ACHN (cell line): ENCODE data around the gene CACNA1C.
A peak's percentile ranks its signal among the peaks of the same experiment; 100 is the strongest.

Experiments
- DNase-seq: peaks from one replicate; pipeline ENCODE4 v3.0.0-alpha.2; 2015
- in situ Hi-C: cut with HindIII; loops from 2 replicates; pipeline ENCODE4 v1.10.0; 2017; ENCODE audit warnings: low sequenced_read_pairs, low pct_ligation_motif_present, low pct_unique_long_range_greater_than_20kb

The CACNA1C gene

GRCh38 chr12:2231956-2232355 lies 179.2 kb downstream of the CACNA1C start:
- in situ Hi-C loops, result no loop called here
- no peak for DNase-seq

- no peak for DNase-seq
- in situ Hi-C loops, result no loop called here
These were observed 180.2 kb downstream of the CACNA1C start for GRCh38 chr12:2233034-2233433.

GRCh38 chr12:2234091-2234490 lies 181.3 kb downstream of the CACNA1C start:
- no peak for DNase-seq

GRCh38 chr12:2234646-2235350 lies 182.0 kb downstream of the CACNA1C start:
- in situ Hi-C loops, result no loop called here
- no peak for DNase-seq

More at GRCh38 chr12:2234091-2234490, 181.3 kb downstream of the CACNA1C start:
- in situ Hi-C loops, result no loop called here

GRCh38 chr12:2236506-2237294 lies 183.9 kb downstream of the CACNA1C start:
- no peak for DNase-seq
- in situ Hi-C loops, result no loop called here

GRCh38 chr12:2238111-2238510 lies 185.3 kb downstream of the CACNA1C start:
- in situ Hi-C loops, result no loop called here
- no peak for DNase-seq

- DNase-seq, result no peak
- in situ Hi-C loops, result no loop called here
These were observed 186.6 kb downstream of the CACNA1C start for GRCh38 chr12:2239381-2239871.

- no peak for DNase-seq
- in situ Hi-C loops, result no loop called here
These were observed 187.6 kb downstream of the CACNA1C start for GRCh38 chr12:2240390-2240789.

GRCh38 chr12:2240984-2241383 lies 188.2 kb downstream of the CACNA1C start:
- no peak for DNase-seq

GRCh38 chr12:2242216-2242615 lies 189.4 kb downstream of the CACNA1C start:
- in situ Hi-C loops, result no loop called here
- no peak for DNase-seq

More at GRCh38 chr12:2240984-2241383, 188.2 kb downstream of the CACNA1C start:
- in situ Hi-C loops, result no loop called here

- in situ Hi-C loops, result no loop called here
- DNase-seq, result no peak
These were observed 190.0 kb downstream of the CACNA1C start for GRCh38 chr12:2242816-2243215.

GRCh38 chr12:2243275-2243674 lies 190.5 kb downstream of the CACNA1C start:
- DNase-seq, result peak; percentile 34
- in situ Hi-C loops, result no loop called here

GRCh38 chr12:2244013-2244861 lies 191.4 kb downstream of the CACNA1C start:
- in situ Hi-C loops, result no loop called here
- peak; percentile 88 for DNase-seq

GRCh38 chr12:2246358-2246757 lies 193.6 kb downstream of the CACNA1C start:
- in situ Hi-C loops, result no loop called here
- DNase-seq, result no peak

- no peak for DNase-seq
- in situ Hi-C loops, result no loop called here
These were observed 194.3 kb downstream of the CACNA1C start for GRCh38 chr12:2247120-2247519.

- DNase-seq, result no peak
- in situ Hi-C loops, result no loop called here
These were observed 194.8 kb downstream of the CACNA1C start for GRCh38 chr12:2247596-2247995.

- in situ Hi-C loops, result no loop called here
- DNase-seq, result no peak
These were observed 195.5 kb downstream of the CACNA1C start for GRCh38 chr12:2248087-2248900.

GRCh38 chr12:2248901-2249381 lies 196.2 kb downstream of the CACNA1C start:
- in situ Hi-C loops, result no loop called here
- no peak for DNase-seq
